SK-N-SH treated with all-trans-retinoic acid at 6 μM for 48 hours (cell line): ENCODE data around the gene GNA14.
A peak's percentile ranks its signal among the peaks of the same experiment; 100 is the strongest.
"Not testable (repeated sequence)": the region's sequence is repeated elsewhere in the genome, so short reads cannot be mapped to it uniquely, and the experiment has no call there.

Source experiments
- ATAC-seq: fragments of 200-7000 bp; cut with Tn5 transposase; 3 replicates; pipeline ENCODE4 v1.9.1; 2020; ENCODE audit warnings: mild to moderate bottlenecking, moderate library complexity
- ARNTL ChIP-seq: fragments of 450-650 bp; formaldehyde crosslinking; IDR thresholded peaks from 2 replicates; pipeline ENCODE4 v1.5.0; 2020; ENCODE audit warnings: low read depth, mild to moderate bottlenecking, moderate library complexity, borderline replicate concordance
- BACH2 ChIP-seq: fragments of 250-450 bp; sonication (Bioruptor Pico); IDR thresholded peaks from 2 replicates; pipeline ENCODE4 v1.9.0; 2021; ENCODE audit warnings: mild to moderate bottlenecking, borderline replicate concordance
- CSDC2 ChIP-seq: fragments of 250-450 bp; sonication (Bioruptor Pico); IDR thresholded peaks from 2 replicates; pipeline ENCODE4 v1.5.0; 2020; ENCODE audit warnings: mild to moderate bottlenecking, moderate library complexity
- GLIS3 ChIP-seq: fragments of 250-450 bp; sonication (Bioruptor Pico); IDR thresholded peaks from 2 replicates; pipeline ENCODE4 v1.5.0; 2020; ENCODE audit warnings: mild to moderate bottlenecking, moderate library complexity
- ISL1 ChIP-seq: fragments of 250-450 bp; sonication (Bioruptor Pico); IDR thresholded peaks from 2 replicates; pipeline ENCODE4 v2.1.2; 2022; ENCODE audit warnings: mild to moderate bottlenecking, moderate library complexity
- OSR1 ChIP-seq: fragments of 250-450 bp; sonication (Bioruptor Pico); IDR thresholded peaks from 2 replicates; pipeline ENCODE4 v1.8.0; 2022; ENCODE audit warnings: moderate library complexity, mild to moderate bottlenecking, inconsistent platforms
- PPARA ChIP-seq: fragments of 250-450 bp; sonication (Bioruptor Pico); IDR thresholded peaks from 2 replicates; pipeline ENCODE4 v1.5.0; 2020; ENCODE audit warnings: mild to moderate bottlenecking, borderline replicate concordance
- RARB ChIP-seq: fragments of 250-450 bp; sonication (Bioruptor Pico); IDR thresholded peaks from 2 replicates; pipeline ENCODE4 v1.8.0; 2021; ENCODE audit warnings: mild to moderate bottlenecking, moderate library complexity
- SNAI2 ChIP-seq: fragments of 250-450 bp; sonication (Bioruptor Pico); IDR thresholded peaks from 2 replicates; pipeline ENCODE4 v1.5.0; 2020; ENCODE audit warnings: mild to moderate bottlenecking, moderate library complexity
- TCF4 ChIP-seq: fragments of 250-450 bp; sonication (Bioruptor Pico); IDR thresholded peaks from 2 replicates; pipeline ENCODE4 v1.8.0; 2021; ENCODE audit warnings: mild to moderate bottlenecking, moderate library complexity, borderline replicate concordance
- TOX ChIP-seq: fragments of 250-450 bp; sonication (Bioruptor Pico); IDR thresholded peaks from 2 replicates; pipeline ENCODE4 v1.8.0; 2021; ENCODE audit warnings: mild to moderate bottlenecking, moderate library complexity, borderline replicate concordance
- ZC3H10 ChIP-seq: fragments of 250-450 bp; sonication (Bioruptor Pico); IDR thresholded peaks from 2 replicates; pipeline ENCODE4 v1.5.1; 2021; ENCODE audit warnings: mild to moderate bottlenecking, moderate library complexity
- ZFP3 ChIP-seq: fragments of 250-450 bp; sonication (Bioruptor Pico); IDR thresholded peaks from 2 replicates; pipeline ENCODE4 v1.5.0; 2020; ENCODE audit warnings: mild to moderate bottlenecking, moderate library complexity
- ZFP30 ChIP-seq: fragments of 450-650 bp; formaldehyde crosslinking; IDR thresholded peaks from 2 replicates; pipeline ENCODE4 v1.5.0; 2022; ENCODE audit warnings: mild to moderate bottlenecking, moderate library complexity
- ZNF565 ChIP-seq: fragments of 450-650 bp; formaldehyde crosslinking; conservative IDR thresholded peaks from 2 replicates; pipeline ENCODE4 v1.5.0; 2020; ENCODE audit warnings: low read depth, mild to moderate bottlenecking, moderate library complexity
- ZNF70 ChIP-seq: fragments of 450-650 bp; formaldehyde crosslinking; IDR thresholded peaks from 2 replicates; pipeline ENCODE4 v1.5.0; 2020; ENCODE audit warnings: mild to moderate bottlenecking, moderate library complexity
- ZNF8 ChIP-seq: fragments of 450-650 bp; formaldehyde crosslinking; IDR thresholded peaks from 2 replicates; pipeline ENCODE4 v1.5.0; 2020; ENCODE audit warnings: mild to moderate bottlenecking, moderate library complexity
- TF ChIP-seq, protein P1 (sequence below): fragments of 250-450 bp; sonication (Bioruptor Pico); IDR thresholded peaks from 2 replicates; pipeline ENCODE4 v1.8.0; 2020; ENCODE audit warnings: mild to moderate bottlenecking, moderate library complexity, borderline replicate concordance
- TF ChIP-seq, protein P2 (sequence below): fragments of 250-450 bp; sonication (Bioruptor Pico); IDR thresholded peaks from 2 replicates; pipeline ENCODE4 v1.8.0; 2021; ENCODE audit warnings: low read depth, mild to moderate bottlenecking, moderate library complexity, borderline replicate concordance
- TF ChIP-seq, protein P3 (sequence below): fragments of 250-450 bp; sonication (Bioruptor Pico); IDR thresholded peaks from 2 replicates; pipeline ENCODE4 v1.5.1; 2020; ENCODE audit warnings: low read depth, mild to moderate bottlenecking, moderate library complexity
- TF ChIP-seq, protein P4 (sequence below): fragments of 250-450 bp; sonication (Bioruptor Pico); IDR thresholded peaks from 2 replicates; pipeline ENCODE4 v1.5.1; 2021; ENCODE audit warnings: mild to moderate bottlenecking, moderate library complexity
- TF ChIP-seq, protein P5 (sequence below): fragments of 250-450 bp; sonication (Bioruptor Pico); IDR thresholded peaks from 2 replicates; pipeline ENCODE4 v1.5.0; 2020; ENCODE audit warnings: mild to moderate bottlenecking, moderate library complexity

GNA14 gene

DNA sequence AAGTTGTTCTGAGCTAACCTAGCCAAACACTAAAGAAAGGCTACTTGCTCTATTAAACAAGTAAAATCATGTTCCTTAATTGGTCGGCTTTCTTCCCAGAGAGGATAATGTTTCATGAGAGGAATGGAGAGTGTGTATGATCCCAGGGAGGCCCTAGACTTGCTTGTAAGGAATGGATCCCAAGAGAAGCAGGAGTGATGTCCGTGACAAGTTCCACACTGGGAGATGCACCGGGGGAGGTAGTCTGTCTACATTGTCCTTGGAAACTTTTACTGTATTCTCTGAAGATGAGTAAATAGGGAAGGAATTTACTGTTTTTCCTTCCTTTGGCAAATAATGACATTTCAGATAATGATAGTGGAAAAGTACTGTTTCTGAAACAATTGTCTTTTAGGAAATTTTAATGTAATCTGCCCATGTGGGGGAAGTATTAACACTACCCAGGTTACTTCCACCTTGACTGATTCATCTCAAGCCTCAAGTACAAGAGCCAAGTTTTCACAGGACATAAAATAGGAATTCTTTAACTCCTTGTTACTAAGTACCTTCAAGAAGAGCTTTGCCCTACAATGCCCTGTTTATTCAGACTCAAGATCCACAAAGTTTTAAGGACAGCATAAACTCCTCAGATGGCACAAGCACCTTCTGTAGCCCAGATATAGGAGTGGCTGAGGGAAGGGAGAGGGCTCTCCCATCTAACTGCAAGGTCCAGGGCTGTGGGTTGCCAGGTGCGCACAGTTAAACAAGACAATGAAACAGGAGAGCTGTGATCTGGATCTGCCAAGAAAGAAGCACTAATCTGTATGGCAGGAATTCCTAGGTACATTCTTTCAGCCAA lies 152.1 kb downstream of the GNA14 start:
- peak; percentile 93 for ATAC-seq
- TF ChIP-seq GLIS3 (CRISPR knock-in tag), result no peak
- TF ChIP-seq ZFP30 (CRISPR knock-in tag), result no peak
- TF ChIP-seq, protein P1, sequence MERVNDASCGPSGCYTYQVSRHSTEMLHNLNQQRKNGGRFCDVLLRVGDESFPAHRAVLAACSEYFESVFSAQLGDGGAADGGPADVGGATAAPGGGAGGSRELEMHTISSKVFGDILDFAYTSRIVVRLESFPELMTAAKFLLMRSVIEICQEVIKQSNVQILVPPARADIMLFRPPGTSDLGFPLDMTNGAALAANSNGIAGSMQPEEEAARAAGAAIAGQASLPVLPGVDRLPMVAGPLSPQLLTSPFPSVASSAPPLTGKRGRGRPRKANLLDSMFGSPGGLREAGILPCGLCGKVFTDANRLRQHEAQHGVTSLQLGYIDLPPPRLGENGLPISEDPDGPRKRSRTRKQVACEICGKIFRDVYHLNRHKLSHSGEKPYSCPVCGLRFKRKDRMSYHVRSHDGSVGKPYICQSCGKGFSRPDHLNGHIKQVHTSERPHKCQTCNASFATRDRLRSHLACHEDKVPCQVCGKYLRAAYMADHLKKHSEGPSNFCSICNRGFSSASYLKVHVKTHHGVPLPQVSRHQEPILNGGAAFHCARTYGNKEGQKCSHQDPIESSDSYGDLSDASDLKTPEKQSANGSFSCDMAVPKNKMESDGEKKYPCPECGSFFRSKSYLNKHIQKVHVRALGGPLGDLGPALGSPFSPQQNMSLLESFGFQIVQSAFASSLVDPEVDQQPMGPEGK, result no peak
- TF ChIP-seq ZC3H10 (CRISPR knock-in tag), result no peak
- TF ChIP-seq ISL1, result no peak
- no peak for TF ChIP-seq ZNF8 (CRISPR knock-in tag)
- no peak for TF ChIP-seq SNAI2 (CRISPR knock-in tag)

DNA sequence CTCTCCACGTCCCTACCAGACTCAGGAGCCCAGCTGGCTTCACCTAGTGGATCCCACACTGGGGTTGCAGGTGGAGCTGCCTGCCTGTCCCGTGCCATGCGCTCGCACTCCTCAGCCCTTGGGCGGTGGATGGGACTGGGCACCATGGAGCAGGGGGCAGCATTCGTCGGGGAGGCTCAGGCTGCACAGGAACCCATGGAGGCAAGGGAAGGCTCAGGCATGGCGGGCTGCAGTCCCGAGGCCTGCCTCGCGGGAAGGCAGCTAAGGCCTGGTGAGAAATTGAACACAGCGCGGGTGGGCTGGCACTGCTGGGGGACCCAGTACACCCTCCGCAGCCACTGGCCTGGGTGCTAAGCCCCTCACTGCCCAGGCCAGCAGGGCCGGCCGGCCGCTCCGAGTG lies 157.8 kb downstream of the GNA14 start:
- not testable (repeated sequence) for ATAC-seq

DNA sequence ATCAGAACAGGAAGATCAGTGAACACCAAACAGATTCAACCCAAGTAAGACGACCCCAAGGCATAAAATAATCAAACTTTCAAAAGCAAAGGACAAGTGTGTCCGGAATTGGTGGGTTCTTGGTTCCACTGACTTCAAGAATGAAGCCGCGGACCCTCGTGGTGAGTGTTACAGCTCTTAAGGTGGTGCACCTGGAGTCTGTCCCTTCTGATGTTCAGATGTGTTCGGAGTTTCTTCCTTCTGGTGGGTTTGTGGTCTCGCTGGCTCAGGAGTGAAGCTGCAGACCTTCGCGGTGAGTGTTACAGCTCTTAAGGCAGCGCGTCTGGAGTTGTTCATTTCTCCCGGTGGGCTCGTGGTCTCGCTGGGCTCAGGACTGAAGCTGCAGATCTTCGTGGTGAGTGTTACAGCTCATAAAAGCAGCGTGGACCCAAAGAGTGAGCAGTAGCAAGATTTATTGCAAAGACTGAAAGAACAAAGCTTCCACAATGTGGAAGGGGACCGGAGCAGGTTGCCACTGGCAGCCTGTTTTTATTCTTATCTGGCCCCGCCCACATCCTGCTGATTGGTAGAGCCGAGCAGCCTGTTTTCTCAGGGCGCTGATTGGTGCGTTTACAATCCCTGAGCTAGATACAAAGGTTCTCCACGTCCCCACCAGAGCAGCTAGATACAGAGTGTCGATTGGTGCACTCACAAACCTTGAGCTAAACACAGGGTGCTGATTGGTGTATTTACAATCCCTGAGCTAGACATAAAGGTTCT lies 158.5 kb downstream of the GNA14 start:
- ATAC-seq, result not testable (repeated sequence)

DNA sequence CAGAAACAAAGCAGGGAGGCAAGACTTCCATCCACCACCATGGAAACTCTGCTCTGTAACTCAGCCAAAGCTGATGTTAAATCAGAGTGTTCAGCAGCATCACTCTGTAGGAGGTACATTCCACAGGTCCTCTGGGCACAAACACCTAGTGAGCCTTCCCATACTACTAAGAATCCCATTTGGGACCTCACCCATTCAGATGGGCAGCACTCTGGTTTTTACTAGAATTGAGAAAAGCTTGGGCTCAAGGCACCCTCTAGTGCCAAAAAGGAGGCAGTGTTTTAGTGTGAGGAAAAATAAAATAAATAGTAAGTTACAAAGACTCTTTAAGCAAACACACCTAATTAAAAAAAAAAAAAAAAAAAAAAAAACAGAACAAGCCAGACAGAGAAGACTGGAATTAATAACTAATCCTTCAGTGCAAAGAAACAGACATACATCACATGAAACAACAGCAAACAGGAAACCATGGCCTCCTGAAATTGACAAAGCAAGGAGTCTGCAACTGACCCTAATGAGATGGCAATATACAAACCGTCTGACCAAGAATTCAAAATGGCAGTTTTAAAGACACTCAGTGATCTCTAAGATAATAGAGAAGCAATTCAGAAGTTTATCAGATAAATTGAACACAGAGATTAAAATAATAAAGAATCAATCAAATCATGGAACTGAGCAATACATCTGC lies 159.5 kb downstream of the GNA14 start:
- TF ChIP-seq, protein P2, sequence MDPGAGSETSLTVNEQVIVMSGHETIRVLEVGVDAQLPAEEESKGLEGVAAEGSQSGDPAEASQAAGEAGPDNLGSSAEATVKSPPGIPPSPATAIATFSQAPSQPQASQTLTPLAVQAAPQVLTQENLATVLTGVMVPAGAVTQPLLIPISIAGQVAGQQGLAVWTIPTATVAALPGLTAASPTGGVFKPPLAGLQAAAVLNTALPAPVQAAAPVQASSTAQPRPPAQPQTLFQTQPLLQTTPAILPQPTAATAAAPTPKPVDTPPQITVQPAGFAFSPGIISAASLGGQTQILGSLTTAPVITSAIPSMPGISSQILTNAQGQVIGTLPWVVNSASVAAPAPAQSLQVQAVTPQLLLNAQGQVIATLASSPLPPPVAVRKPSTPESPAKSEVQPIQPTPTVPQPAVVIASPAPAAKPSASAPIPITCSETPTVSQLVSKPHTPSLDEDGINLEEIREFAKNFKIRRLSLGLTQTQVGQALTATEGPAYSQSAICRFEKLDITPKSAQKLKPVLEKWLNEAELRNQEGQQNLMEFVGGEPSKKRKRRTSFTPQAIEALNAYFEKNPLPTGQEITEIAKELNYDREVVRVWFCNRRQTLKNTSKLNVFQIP, result no peak
- TF ChIP-seq, protein P3, sequence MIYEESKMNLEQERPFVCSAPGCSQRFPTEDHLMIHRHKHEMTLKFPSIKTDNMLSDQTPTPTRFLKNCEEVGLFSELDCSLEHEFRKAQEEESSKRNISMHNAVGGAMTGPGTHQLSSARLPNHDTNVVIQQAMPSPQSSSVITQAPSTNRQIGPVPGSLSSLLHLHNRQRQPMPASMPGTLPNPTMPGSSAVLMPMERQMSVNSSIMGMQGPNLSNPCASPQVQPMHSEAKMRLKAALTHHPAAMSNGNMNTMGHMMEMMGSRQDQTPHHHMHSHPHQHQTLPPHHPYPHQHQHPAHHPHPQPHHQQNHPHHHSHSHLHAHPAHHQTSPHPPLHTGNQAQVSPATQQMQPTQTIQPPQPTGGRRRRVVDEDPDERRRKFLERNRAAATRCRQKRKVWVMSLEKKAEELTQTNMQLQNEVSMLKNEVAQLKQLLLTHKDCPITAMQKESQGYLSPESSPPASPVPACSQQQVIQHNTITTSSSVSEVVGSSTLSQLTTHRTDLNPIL (CRISPR knock-in tag), result no peak
- TF ChIP-seq CSDC2 (CRISPR knock-in tag), result no peak
- TF ChIP-seq PPARA (CRISPR knock-in tag), result no peak
- no peak for TF ChIP-seq BACH2 (CRISPR knock-in tag)
- TF ChIP-seq ZNF70 (CRISPR knock-in tag), result no peak
- no peak for TF ChIP-seq TCF4
- TF ChIP-seq ZC3H10 (CRISPR knock-in tag), result no peak
- TF ChIP-seq, protein P4, sequence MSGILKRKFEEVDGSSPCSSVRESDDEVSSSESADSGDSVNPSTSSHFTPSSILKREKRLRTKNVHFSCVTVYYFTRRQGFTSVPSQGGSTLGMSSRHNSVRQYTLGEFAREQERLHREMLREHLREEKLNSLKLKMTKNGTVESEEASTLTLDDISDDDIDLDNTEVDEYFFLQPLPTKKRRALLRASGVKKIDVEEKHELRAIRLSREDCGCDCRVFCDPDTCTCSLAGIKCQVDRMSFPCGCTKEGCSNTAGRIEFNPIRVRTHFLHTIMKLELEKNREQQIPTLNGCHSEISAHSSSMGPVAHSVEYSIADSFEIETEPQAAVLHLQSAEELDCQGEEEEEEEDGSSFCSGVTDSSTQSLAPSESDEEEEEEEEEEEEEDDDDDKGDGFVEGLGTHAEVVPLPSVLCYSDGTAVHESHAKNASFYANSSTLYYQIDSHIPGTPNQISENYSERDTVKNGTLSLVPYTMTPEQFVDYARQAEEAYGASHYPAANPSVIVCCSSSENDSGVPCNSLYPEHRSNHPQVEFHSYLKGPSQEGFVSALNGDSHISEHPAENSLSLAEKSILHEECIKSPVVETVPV (CRISPR knock-in tag), result no peak
- TF ChIP-seq, protein P5, sequence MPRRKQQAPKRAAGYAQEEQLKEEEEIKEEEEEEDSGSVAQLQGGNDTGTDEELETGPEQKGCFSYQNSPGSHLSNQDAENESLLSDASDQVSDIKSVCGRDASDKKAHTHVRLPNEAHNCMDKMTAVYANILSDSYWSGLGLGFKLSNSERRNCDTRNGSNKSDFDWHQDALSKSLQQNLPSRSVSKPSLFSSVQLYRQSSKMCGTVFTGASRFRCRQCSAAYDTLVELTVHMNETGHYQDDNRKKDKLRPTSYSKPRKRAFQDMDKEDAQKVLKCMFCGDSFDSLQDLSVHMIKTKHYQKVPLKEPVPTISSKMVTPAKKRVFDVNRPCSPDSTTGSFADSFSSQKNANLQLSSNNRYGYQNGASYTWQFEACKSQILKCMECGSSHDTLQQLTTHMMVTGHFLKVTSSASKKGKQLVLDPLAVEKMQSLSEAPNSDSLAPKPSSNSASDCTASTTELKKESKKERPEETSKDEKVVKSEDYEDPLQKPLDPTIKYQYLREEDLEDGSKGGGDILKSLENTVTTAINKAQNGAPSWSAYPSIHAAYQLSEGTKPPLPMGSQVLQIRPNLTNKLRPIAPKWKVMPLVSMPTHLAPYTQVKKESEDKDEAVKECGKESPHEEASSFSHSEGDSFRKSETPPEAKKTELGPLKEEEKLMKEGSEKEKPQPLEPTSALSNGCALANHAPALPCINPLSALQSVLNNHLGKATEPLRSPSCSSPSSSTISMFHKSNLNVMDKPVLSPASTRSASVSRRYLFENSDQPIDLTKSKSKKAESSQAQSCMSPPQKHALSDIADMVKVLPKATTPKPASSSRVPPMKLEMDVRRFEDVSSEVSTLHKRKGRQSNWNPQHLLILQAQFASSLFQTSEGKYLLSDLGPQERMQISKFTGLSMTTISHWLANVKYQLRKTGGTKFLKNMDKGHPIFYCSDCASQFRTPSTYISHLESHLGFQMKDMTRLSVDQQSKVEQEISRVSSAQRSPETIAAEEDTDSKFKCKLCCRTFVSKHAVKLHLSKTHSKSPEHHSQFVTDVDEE, result no peak
- no peak for TF ChIP-seq GLIS3 (CRISPR knock-in tag)
- no peak for TF ChIP-seq ISL1
- no peak for TF ChIP-seq RARB (CRISPR knock-in tag)
- no peak for TF ChIP-seq ZFP3
- TF ChIP-seq OSR1, result no peak
- TF ChIP-seq ARNTL (CRISPR knock-in tag), result no peak
- TF ChIP-seq ZNF565 (CRISPR knock-in tag), result no peak
- no peak for TF ChIP-seq TOX (CRISPR knock-in tag)
- peak; percentile 79 for ATAC-seq
